ENCODE data around the gene BICRAL. TPM values are rescaled to one million over a fixed set of nuclear protein-coding genes. Genes with fewer than 3 reads are reported as not detected.
"Not testable (repeated sequence)": the region's sequence is repeated elsewhere in the genome, so short reads cannot be mapped to it uniquely, and the experiment has no call there.

The BICRAL gene
- total RNA-seq, 1 donor from 2014 or later = 6.2 TPM

DNA sequence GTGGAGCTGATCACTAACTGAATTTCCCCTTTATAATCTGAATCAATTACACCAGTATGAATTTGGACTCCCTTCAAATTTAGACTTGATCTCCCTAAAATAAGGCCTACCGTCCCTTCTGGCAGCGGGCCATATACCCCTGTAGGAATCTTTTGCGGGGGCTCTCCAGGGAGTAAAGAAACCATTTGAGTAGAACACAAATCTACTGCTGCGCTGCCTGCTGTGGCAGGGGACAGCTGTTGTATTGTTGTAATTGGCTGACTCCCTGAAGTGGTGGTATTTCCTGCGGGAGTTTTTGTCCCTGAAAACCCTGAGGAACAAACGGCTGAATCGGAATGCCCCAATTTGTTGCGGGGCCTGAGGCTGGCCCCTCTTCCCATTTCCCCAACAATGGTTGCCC lies 118.0 kb downstream of the BICRAL start:
- H3K27me3 Mint-ChIP-seq (ENCODE audit: low read depth) = peaks cover 2% of the 10 kb centered on the region
- peaks cover 5% of the 10 kb centered on the region for H3K4me1 Mint-ChIP-seq
- H3K27ac Mint-ChIP-seq (ENCODE audit: unreplicated experiment) = no peak overlapping the region
- no peak for DNase-seq (ENCODE audit: low read depth, low spot score)
- TF ChIP-seq CTCF (conservative IDR thresholded peaks at IDR 0.05) = no peak
- no peaks in the 10 kb centered on the region for H3K9me3 Mint-ChIP-seq
- no peak overlapping the region for H3K4me3 Mint-ChIP-seq
- H3K36me3 Mint-ChIP-seq (ENCODE audit: low read depth) = no peaks in the 10 kb centered on the region

DNA sequence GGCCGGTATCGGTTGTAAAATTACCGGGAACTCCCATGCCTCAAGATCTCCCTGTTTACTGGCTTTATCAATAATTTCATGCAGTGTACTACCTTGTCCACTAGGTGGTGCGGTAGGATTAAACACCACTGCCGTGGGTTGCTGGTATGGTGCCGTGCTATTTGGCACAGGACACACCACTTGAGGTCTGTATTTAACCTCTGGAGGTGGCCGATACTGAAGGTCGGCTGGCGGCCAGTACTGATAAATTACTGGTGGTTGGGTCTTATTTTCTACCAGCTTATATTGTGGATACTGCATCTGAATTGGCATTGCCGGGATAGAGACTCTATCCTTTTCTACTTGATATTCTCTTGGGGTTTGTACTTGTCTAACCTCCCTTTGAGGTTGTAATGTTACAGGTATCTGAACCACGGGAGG lies 119.7 kb downstream of the BICRAL start:
- Mint-ChIP-seq H3K9me3 (no peaks in the 10 kb centered on the region), H3K4me3 (no peak overlapping the region), H3K4me1 (peaks cover 5% of the 10 kb centered on the region), H3K27ac (ENCODE audit: unreplicated experiment) (no peak overlapping the region), H3K27me3 (ENCODE audit: low read depth) (peaks cover 2% of the 10 kb centered on the region), H3K36me3 (ENCODE audit: low read depth) (no peaks in the 10 kb centered on the region)
- TF ChIP-seq CTCF (conservative IDR thresholded peaks at IDR 0.05) = peak; percentile 91
- DNase-seq (ENCODE audit: low read depth, low spot score) = peak; percentile 74

- H3K27me3 Mint-ChIP-seq (ENCODE audit: low read depth); DNase-seq (ENCODE audit: low read depth, low spot score); H3K27ac Mint-ChIP-seq (ENCODE audit: unreplicated experiment); H3K4me3 Mint-ChIP-seq; H3K4me1 Mint-ChIP-seq; H3K36me3 Mint-ChIP-seq (ENCODE audit: low read depth); H3K9me3 Mint-ChIP-seq: not testable (repeated sequence)
These were observed 120.8 kb downstream of the BICRAL start for GRCh38 chr6:42902429-42903263.

GRCh38 chr6:42904467-42904866 lies 122.6 kb downstream of the BICRAL start:
- no peak for DNase-seq (ENCODE audit: low read depth, low spot score)

GRCh38 chr6:42907336-42907735 lies 125.5 kb downstream of the BICRAL start:
- no peak for TF ChIP-seq CTCF (conservative IDR thresholded peaks at IDR 0.05)
- DNase-seq (ENCODE audit: low read depth, low spot score) = no peak
- Mint-ChIP-seq H3K9me3 (no peaks in the 10 kb centered on the region), H3K4me3 (no peak overlapping the region), H3K36me3 (ENCODE audit: low read depth) (no peaks in the 10 kb centered on the region), H3K27ac (ENCODE audit: unreplicated experiment) (no peak overlapping the region), H3K27me3 (ENCODE audit: low read depth) (no peaks in the 10 kb centered on the region), H3K4me1 (peaks cover 5% of the 10 kb centered on the region)

More at GRCh38 chr6:42904467-42904866, 122.6 kb downstream of the BICRAL start:
- Mint-ChIP-seq H3K4me1 (peaks cover 5% of the 10 kb centered on the region), H3K9me3 (no peaks in the 10 kb centered on the region), H3K27ac (ENCODE audit: unreplicated experiment) (no peak overlapping the region), H3K36me3 (ENCODE audit: low read depth) (no peaks in the 10 kb centered on the region), H3K4me3 (no peak overlapping the region), H3K27me3 (ENCODE audit: low read depth) (peaks cover 2% of the 10 kb centered on the region)
- TF ChIP-seq CTCF (conservative IDR thresholded peaks at IDR 0.05) = no peak

GRCh38 chr6:42909835-42910234 lies 128.0 kb downstream of the BICRAL start:
- H3K36me3 Mint-ChIP-seq (ENCODE audit: low read depth) = no peaks in the 10 kb centered on the region

More at GRCh38 chr6:42909835-42910234, 128.0 kb downstream of the BICRAL start:
- no peak overlapping the region for H3K4me3 Mint-ChIP-seq
- no peak overlapping the region for H3K27ac Mint-ChIP-seq (ENCODE audit: unreplicated experiment)
- peaks cover 5% of the 10 kb centered on the region for H3K4me1 Mint-ChIP-seq
- H3K9me3 Mint-ChIP-seq = no peaks in the 10 kb centered on the region
- TF ChIP-seq CTCF (conservative IDR thresholded peaks at IDR 0.05) = no peak
- no peak for DNase-seq (ENCODE audit: low read depth, low spot score)
- H3K27me3 Mint-ChIP-seq (ENCODE audit: low read depth) = no peaks in the 10 kb centered on the region
